ENCODE data around the gene ZDHHC8. TPM values are rescaled to one million over a fixed set of nuclear protein-coding genes. Genes with fewer than 3 reads are reported as not detected.
A peak's percentile ranks its signal among the peaks of the same experiment; 100 is the strongest.

Gene ZDHHC8
- total RNA-seq, 2 donors from 2014 or later, result 82.2 to 82.3 TPM

- H3K4me1 ChIP-seq (ENCODE audit: control insufficient read depth, insufficient read depth, low read length), result no peaks in the 10 kb centered on the region
- DNase-seq, result no peak
- no peak overlapping the region for H3K27ac Mint-ChIP-seq
- no peak overlapping the region for H3K4me3 Mint-ChIP-seq
- no peaks in the 10 kb centered on the region for H3K27me3 ChIP-seq (ENCODE audit: control insufficient read depth, insufficient read depth, low read length, poor library complexity, severe bottlenecking)
- H3K9me3 ChIP-seq (ENCODE audit: control insufficient read depth, low read length), result no peaks in the 10 kb centered on the region
- no peak overlapping the region for H3K4me3 ChIP-seq (ENCODE audit: low read length)
- no peaks in the 10 kb centered on the region for H3K36me3 ChIP-seq (ENCODE audit: control insufficient read depth, insufficient read depth, low read length)
- WGBS, 2 experiments (ENCODE audit: insufficient coverage in 1 of 2, insufficient read length in 1 of 2), result 92 to 97% methylated on average over 2 to 4 of the region's 4 CpGs
- H3K4me1 Mint-ChIP-seq, result no peaks in the 10 kb centered on the region
- H3K27ac ChIP-seq (ENCODE audit: low read depth, low read length), result no peak overlapping the region
- H3K27me3 Mint-ChIP-seq (ENCODE audit: insufficient read depth), result no peaks in the 10 kb centered on the region
- H3K9me3 Mint-ChIP-seq, result no peaks in the 10 kb centered on the region
- H3K36me3 Mint-ChIP-seq (ENCODE audit: low read depth), result no peaks in the 10 kb centered on the region
- no peak for TF ChIP-seq CTCF (conservative IDR thresholded peaks at IDR 0.05)
- H3K9ac ChIP-seq (ENCODE audit: extremely low read depth, low read length, poor library complexity, severe bottlenecking), result no peak overlapping the region
Observed at GRCh38 chr22:20151276-20151588, 19.6 kb downstream of the ZDHHC8 start.

DNA sequence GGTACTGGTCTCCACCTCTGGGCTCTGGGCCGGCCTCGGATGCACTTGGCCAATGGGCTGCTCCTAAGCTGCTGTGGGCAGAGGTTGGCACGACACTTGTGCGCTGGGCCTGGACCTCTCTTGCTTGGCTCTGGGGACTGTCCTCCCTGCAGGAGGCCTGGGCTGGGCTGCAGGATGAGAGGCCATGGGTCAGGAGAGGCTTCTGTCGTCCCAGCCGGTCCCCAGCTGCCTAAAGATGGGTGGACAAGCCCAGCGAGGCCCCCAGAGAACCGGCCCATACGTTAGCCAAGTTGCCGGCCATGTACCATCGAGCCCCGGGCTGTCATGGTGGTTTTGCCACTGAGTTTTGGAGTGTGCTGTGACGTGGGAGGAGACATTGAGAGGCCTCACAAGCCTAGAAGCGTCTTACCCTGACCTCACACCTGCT lies 20.9 kb downstream of the ZDHHC8 start:
- Histone ChIP-seq H3K9ac (ENCODE audit: extremely low read depth, low read length, poor library complexity, severe bottlenecking) (no peak overlapping the region), H3K9me3 (ENCODE audit: control insufficient read depth, low read length) (no peaks in the 10 kb centered on the region), H3K4me1 (ENCODE audit: control insufficient read depth, insufficient read depth, low read length) (no peaks in the 10 kb centered on the region), H3K27me3 (ENCODE audit: control insufficient read depth, insufficient read depth, low read length, poor library complexity, severe bottlenecking) (no peaks in the 10 kb centered on the region), H3K36me3 (ENCODE audit: control insufficient read depth, insufficient read depth, low read length) (no peaks in the 10 kb centered on the region), H3K4me3 (ENCODE audit: low read length) (no peak overlapping the region), H3K27ac (ENCODE audit: low read depth, low read length) (no peak overlapping the region)
- no peak for DNase-seq
- Mint-ChIP-seq H3K27ac (no peak overlapping the region), H3K27me3 (ENCODE audit: insufficient read depth) (no peaks in the 10 kb centered on the region), H3K4me3 (no peak overlapping the region), H3K4me1 (no peaks in the 10 kb centered on the region), H3K9me3 (no peaks in the 10 kb centered on the region), H3K36me3 (ENCODE audit: low read depth) (no peaks in the 10 kb centered on the region)
- TF ChIP-seq CTCF (conservative IDR thresholded peaks at IDR 0.05), result no peak
- WGBS, 2 experiments (ENCODE audit: insufficient coverage in 1 of 2, insufficient read length in 1 of 2), result 90 to 92% methylated on average over 14 of the region's 14 CpGs

DNA sequence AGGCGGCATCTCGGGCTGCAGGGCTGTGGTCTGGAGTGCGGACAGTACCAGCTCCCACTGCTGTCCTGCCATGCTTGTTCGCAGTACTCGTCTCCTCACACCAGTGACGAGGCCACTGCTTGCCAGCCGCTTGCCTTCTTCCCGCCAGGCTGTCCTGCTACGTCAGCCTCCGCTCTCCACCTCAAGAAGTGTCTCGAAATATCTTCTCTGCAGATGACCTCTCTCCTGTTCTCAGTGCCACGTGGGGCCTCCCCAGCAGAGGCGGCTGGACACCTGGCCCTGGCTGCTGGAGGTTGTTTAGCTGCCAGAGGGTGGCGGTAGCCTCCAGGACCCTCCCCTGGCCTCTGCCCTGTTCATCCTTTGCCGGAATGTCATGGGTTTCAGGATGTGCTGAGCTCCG lies 22.3 kb downstream of the ZDHHC8 start:
- no peaks in the 10 kb centered on the region for H3K9me3 Mint-ChIP-seq
- DNase-seq, result peak; percentile 71

More for the DNA sequence above, 22.3 kb downstream of the ZDHHC8 start:
- no peak overlapping the region for H3K4me3 Mint-ChIP-seq
- TF ChIP-seq CTCF (conservative IDR thresholded peaks at IDR 0.05), result peak; percentile 60
- H3K4me1 Mint-ChIP-seq, result peaks cover under 1% of the 10 kb centered on the region
- no peaks in the 10 kb centered on the region for H3K27me3 ChIP-seq (ENCODE audit: control insufficient read depth, insufficient read depth, low read length, poor library complexity, severe bottlenecking)
- no peaks in the 10 kb centered on the region for H3K4me1 ChIP-seq (ENCODE audit: control insufficient read depth, insufficient read depth, low read length)
- WGBS, 2 experiments (ENCODE audit: insufficient coverage in 1 of 2, insufficient read length in 1 of 2), result 82 to 86% methylated on average over 13 to 16 of the region's 16 CpGs
- H3K27ac Mint-ChIP-seq, result no peak overlapping the region
- no peaks in the 10 kb centered on the region for H3K27me3 Mint-ChIP-seq (ENCODE audit: insufficient read depth)
- H3K4me3 ChIP-seq (ENCODE audit: low read length), result no peak overlapping the region
- no peak overlapping the region for H3K9ac ChIP-seq (ENCODE audit: extremely low read depth, low read length, poor library complexity, severe bottlenecking)
- H3K36me3 ChIP-seq (ENCODE audit: control insufficient read depth, insufficient read depth, low read length), result no peaks in the 10 kb centered on the region
- H3K9me3 ChIP-seq (ENCODE audit: control insufficient read depth, low read length), result no peaks in the 10 kb centered on the region
- no peaks in the 10 kb centered on the region for H3K36me3 Mint-ChIP-seq (ENCODE audit: low read depth)
- peak overlapping the region; percentile 44 for H3K27ac ChIP-seq (ENCODE audit: low read depth, low read length)
